Keratinocyte (primary cell): ENCODE measurements around the gene CCDC28B.

Experiments used
- CTCF ChIP-seq, 3 experiments: IDR thresholded peaks in 1 of 3; conservative IDR thresholded peaks in 1 of 3; optimal IDR thresholded peaks in 1 of 3; 2 replicates in 2 of 3; 3 replicates in 1 of 3; pipeline versions ENCODE3 to v1.5.1; 2011; ENCODE audit warnings: low read length in 3 of 3, mild to moderate bottlenecking in 3 of 3, moderate library complexity in 2 of 3, control low read depth in 1 of 3, inconsistent platforms in 1 of 3; ENCODE audit not compliant: insufficient read depth in 2 of 3; ENCODE audit errors: extremely low read depth in 1 of 3
- EZH2 ChIP-seq: IDR thresholded peaks from one replicate; pipeline ENCODE4 v1.6.1; 2012; ENCODE audit warnings: inconsistent platforms, mild to moderate bottlenecking, low read length, moderate library complexity

- TF ChIP-seq EZH2 (no peak), CTCF (optimal IDR thresholded peaks at IDR 0.05 in 1 of 3, IDR thresholded peaks at IDR 0.05 in 1 of 3, conservative IDR thresholded peaks at IDR 0.05 in 1 of 3; ENCODE audit: extremely low read depth in 1 of 3, insufficient read depth in 2 of 3, low read length in 3 of 3) (no peak)
Measured at GRCh38 chr1:32150847-32151246, 49.5 kb upstream of the CCDC28B start.
